ENCODE measurements around the gene PCIF1.
"Not testable (repeated sequence)": the region's sequence is repeated elsewhere in the genome, so short reads cannot be mapped to it uniquely, and the experiment has no call there.

PCIF1 gene

DNA sequence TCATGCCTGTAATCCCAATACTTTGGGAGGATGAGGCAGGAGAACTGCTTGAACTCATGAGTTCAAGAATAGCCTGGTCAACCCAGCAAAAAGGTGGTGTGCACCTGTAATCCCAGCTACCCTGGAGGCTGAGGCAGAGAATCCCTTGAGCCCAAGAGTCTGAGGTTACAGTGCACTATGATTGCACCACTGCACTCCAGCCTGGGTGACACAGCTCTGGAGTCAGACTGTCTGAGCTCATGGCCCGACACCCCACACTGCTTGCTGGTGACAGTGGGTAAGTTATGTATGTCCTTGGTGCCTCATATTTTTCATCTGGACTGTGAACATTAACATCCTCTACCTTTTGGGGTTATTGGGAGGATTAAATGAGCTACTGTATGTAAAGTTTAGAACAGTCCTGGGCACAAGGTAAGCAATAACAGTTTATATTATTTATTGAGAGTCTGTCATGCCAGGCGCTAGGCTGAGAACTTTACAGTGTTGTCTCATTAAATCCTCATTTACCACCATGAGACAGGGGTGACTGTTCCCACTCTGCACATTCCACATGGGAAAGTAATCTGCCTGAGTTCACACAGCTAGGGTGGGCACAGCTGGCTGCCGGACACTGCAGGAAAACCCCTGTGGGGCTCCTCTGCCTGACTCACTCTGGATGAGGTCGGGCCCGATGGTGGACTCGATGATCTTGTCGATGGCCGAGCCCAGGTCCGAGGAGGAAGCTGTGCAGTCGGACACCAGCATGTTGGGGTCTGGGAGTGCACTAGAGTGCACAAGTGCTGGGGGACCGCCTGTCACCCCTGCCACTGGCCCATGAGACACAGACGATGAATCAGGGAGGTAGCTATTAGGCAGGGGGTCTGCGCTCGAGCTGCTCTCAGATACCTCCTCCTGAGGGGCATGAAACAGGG lies 34.6 kb downstream of the PCIF1 start:
- no peak for DNase-seq

DNA sequence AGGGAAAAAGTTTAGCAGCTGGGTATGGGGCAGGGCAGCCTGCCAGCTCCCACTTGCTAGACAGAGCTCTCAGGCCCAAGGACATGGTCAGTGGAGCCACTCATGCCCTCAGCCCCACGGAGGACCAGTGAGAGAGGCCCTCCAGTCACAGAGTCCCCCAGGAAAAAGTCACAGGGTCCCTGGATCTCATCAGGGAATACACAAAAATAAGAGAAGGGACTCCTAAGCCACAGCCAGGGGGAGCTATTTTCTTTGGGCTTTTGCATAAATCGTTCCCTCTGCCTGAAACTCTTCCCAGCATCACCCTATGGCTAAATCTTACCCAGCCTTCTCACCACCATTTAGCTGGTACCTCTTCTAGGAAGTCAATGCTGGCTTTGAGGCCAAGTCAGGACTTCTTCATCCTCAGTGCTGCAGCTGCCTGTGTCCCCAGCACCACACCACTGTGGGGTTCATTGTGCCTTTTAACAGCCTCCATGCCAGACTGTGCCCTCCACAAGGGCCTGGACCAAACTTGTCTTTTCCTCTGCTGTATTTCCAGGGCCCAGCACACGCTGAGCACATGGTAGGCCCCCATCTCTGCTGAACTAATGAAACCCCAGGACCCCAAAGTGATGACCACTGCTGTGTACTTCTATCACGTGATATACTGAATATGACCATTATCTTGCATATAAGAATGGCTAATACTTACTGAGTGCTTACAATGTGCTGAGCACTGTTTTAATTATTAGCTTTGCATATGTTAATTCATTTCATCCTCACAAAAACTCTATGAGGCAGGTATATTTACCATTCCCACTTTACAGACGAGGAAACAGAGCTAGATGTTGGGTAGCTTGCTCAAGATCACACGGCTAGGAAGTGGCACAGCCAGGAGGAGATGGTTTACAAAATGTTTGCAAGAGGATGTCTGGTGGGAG lies 35.5 kb downstream of the PCIF1 start:
- no peak for DNase-seq

DNA sequence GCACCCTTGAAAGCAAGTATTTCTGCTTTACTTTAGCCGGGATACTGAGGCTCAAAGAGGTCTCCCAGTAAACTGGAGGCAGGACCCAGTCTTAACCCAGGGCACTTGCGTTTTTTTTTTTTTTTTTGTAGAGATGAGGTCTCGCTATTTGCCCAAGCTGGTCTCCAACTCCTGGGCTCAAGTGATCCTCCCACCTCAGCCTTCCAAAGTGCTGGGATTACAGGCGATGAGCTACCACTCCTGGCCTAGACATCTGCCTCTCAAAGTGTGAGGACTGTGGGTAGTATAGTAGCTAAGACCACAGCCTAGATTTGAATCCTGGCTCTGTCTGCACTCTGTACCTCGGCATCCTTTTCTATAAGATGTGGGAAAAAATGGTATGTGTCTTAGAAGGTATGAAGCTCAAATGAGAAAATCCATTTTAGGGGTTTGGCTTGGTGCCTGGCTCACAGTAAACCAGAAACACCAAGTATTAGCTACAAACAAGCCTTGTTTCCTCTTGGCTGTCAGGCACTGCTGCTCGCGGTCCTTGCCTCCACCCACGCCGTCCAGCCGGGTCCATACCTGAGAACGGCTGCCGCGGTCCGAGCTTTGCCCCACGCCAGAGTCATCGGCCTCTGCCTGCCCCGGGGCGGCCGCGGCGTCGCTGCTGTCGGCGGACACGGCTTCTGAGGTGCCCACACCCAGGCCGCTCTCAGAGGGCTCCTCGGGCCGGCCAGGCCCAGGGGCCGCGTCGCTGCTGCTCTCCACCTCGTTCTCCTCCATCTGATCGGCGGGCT lies 36.4 kb downstream of the PCIF1 start:
- no peak for DNase-seq

DNA sequence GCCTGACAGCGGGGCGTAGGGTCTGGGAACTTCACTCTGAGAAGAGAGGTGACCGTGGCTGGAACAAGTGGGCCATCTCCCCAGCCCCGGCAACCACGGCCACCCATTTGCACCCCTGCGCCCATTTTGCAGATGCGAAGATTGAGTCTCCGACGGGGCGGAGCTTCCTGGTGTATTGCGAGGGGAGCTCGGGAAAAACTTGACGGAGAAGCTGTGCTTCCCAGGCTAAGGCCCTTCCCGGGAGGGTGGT lies 36.9 kb downstream of the PCIF1 start:
- DNase-seq = no peak

DNA sequence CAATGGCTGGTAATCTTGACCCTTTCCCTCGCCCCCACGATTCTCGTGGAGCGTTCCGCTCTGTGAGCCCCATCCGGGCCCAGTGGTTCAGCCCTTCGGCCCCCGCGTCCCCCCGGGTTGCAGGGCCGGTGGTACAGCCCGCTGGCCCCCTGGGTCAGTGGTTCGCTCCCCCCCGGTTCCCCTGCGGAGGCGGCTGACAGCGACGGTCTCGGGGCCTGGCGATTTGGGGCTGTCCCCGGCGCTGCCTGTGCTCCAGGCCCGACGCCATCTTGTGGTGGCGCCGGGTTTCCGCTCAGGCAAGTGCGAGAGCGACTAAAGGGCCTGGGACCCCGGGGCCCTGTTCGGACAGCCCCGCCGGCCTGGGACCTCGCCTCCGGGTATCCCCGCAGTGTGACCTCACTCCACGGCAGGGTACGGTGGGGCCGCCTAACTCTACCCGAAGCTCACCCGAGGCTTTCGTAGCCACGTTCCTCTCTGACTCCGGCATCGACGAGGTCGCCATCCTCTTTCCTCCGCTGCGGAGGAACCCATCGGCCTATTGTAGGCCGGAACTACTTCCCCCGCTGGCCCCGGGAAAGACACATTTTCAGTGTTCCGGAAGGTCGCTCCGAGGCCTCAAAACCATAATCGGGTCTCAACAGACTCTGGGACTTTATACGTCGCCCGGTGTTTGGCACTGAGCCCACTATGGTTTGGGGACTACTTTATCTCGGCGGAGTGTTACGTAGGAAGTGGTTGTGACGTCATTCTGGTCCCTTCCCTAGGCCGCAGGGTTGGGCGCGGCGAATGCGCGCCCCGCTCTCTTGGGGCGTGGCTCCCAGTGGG lies 37.4 kb downstream of the PCIF1 start, which contains the start of gene ZNF335:
Gene ZNF335 (minus strand): TSS at position 529 of the 825 bp plus-strand sequence. CDS start 793 bp downstream, outside the sequence.
- peak; percentile 88 to 97 for DNase-seq

DNA sequence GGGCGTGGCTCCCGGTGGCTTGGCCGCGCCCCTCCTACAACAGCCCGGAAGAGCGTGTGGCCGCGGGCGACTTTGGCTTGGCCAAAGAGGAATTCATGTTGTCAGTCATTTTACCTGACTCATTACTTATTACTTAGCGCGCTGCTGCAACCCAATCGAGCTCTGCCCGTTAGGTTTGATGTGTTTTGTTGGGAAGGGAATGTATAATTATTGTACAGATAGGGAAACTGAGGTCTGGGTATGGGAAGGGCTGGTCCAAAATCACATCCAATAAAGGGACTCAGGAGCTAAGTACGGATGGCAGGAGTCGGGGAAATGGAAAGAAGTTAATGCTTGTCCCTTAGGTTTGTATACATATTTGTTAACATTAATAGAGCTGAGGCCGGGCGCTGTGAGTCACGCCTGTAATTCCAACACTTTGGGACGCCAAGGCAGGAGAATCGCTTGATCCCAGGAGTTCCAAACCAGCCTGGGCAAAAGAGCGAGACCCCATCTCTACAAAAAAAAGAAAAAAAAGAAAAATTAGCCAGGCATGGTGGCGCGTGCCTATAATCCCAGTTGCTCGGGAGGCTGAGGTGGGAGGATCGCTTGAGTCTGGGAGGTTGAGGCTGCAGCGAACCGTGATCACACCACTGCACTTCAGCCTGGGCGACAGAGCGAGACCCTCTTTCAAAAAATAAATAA lies 38.2 kb downstream of the PCIF1 start:
- no peak for DNase-seq

DNA sequence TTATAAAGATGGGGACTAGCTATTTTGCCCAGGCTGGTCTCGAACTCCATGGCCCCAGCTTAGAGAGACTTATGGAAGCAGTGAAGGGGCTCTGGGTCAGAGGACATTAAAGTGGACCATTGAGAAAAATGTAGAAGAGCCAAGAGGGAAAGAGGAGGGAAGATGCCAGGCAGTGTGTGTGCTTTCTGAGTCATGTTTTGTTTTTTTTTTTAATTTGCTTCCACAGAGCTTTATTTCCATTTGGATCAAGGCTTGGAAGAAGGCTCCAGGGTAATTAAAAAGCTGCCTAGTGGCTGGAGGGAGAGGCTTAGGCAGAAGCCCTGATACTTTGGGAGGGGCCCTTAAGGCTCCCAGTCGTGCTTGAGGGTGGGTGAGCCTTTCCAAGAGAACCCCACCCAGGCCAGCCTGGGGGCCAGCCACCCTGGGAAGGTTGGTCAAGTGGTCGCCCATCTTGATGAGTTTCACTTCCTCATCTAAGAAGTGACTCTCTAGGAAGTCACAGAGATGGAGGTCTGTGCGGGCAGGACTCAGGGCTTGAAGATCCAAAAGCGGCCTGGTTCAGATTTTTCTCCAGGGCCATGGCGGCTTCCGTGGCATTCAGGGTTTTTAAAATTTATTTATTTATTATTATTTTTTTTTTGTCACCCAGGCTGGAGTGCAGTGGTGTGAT lies 40.5 kb downstream of the PCIF1 start:
- no peak for DNase-seq

DNA sequence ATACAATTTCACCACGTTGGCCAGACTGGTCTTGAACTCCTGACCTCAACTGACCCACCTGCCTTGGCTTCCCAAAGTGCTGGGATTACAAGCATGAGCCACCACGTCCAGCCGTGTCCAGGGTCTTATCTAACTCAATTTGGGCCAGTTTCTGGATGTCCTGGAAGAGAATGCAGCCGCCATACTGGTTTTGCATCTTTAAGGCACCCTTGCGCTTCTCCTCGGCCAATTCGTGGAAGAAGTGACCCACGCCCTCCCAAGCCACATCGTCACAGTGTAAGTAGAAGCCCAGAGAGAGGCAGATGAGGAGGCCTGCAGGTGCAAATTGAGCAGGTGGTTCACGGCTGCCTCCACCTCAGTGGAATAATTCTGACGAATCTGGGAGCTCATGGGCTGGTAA lies 41.2 kb downstream of the PCIF1 start:
- DNase-seq = no peak

DNA sequence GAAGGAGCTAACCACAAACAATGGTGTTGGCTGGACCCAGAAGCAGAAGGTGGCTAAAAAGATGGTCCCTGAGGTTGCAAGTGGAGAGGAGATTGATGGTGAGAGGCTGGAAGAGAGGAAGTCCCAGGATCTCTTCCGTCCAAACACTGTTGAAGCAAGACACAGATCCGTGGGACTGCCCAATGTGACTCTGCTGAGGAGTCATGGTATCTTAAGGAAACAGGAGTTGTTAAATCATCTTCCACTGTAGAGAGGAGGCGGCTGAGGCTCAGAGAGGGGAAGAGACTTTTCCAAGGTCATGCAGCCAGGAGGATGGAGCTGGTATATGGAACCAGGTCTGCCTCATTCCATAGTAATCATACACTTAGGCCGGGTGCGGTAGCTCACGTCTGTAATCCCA lies 41.6 kb downstream of the PCIF1 start:
- DNase-seq = no peak

DNA sequence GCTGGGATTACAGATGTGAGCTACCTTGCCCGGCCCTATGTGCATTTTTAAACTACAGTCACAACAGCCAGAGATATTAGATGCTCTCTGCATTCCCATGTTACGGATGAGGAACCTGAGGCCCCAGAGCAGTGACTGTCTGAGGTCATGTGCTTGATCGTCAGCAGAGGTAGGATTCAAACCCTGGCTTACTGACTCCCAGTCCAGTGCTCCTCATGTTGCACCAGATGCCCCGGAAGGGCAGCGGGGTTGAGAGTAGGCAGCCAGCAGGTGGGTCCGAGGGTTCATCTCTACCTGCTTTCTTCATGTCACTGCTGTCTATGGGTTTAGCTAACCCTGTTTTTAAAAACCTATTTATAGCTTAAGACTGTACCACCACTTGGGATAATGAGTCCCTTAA lies 46.8 kb downstream of the PCIF1 start:
- DNase-seq = no peak

DNA sequence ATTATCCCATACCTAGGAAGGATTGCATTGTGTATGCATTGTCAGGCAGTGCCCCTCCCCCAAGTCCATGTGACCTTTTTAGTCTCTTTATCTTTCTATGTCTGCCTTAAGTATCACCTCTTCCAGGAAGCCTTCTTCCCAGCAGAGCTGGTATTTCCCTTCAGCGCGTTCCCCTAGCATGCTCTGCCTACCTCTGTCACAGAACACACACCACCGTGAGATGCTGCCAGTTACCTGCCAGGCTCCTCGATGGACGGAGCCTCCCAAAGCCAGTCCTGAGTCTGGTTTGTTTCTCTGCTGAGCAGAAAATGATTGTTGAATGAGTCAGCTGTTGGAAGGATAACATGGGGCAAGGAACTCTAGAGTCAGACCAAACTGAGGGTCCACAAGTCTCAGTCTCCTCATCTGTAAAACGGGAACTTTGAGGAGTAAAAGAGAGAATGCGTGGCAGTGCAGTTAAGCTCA lies 48.8 kb downstream of the PCIF1 start:
- no peak for DNase-seq

DNA sequence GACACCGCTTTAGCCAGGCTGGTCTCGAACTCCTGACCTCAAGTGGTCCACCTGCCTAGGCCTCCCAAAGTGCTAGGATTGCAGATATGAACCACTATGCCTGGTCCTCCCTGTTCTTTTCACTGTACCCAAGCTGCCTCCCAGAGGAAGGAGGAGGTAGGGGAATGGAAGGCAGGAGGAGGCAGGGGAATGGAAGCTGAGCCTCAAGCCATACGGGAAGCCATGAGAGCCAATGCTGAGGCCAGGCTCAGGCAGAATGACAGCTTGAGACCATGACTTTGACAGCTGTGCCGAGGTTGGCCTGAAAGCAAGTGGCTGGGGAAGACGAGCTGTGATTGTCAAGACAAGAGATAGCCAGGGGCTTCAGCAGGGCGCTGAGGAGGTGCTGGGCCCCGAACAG lies 51.1 kb downstream of the PCIF1 start:
- DNase-seq = no peak

DNA sequence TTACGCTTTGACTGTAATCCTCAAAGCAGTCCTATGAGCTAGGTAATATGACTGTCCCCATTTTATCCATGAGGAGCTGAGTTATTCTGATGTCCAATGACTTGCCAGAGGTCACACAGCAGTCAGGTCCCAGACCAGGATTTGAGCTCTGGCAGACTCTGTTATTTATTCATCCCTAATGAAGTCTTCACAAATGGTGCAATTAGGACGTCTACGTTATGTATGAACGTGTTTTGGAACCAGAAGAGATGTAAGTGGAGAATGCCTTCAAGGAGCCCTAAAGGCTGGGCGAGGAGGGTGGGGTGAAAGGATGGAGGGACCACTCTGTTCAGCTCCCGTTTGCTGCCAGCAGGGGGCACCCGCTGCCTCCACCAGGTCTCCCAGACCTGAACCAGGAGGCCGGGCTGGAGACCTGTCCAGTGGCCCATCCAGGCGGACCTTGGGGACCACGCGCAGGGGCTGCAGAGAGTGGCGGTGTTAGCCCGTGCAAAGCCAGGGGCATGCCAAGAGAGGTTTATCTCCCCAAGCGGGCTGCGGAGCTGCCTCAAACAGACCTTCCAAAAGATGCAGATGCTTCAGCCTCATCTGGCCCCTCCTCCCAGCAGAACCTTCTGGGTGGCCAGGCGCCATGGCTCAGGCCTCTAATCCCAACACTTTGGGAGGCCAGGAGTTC lies 52.8 kb downstream of the PCIF1 start:
- peak; percentile 33 to 43 for DNase-seq

DNA sequence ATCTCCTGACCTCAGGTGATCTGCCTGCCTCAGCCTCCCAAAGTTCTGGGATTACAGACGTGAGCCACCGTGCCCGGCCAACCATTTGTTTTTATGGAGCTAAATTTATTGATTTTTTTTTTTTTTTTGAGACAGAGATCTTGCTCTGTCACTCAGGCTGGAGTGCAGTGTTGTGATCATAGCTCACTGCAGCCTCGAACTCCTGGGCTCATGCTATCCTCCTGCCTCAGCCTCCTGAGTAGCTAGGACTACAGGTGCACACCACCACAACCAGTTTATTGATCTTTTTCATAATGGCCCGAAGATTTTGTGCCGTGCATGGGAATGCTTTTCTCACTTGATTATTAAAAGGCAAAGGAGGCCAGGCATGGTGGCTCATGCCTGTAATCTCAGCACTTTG lies 54.3 kb downstream of the PCIF1 start:
- not testable (repeated sequence) for DNase-seq

DNA sequence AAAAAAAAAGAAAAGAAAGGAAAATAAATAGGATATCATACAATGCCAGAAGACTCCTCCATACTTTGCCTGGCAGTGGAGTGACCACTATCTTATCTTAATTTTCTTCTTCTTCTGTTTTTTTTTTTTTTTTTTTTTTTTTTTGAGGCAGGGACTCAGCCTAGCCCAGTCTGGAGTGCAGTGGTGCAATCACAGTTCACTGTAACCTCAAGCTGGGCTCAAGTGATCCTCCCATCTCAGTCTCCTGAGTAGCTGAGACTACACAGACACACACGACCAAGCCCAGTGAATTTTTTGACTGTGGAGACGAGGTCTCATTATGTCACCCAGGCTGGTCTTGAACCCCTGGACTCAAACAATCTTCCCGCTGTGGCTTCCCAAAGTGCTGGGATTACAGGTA lies 57.1 kb downstream of the PCIF1 start:
- no peak for DNase-seq

DNA sequence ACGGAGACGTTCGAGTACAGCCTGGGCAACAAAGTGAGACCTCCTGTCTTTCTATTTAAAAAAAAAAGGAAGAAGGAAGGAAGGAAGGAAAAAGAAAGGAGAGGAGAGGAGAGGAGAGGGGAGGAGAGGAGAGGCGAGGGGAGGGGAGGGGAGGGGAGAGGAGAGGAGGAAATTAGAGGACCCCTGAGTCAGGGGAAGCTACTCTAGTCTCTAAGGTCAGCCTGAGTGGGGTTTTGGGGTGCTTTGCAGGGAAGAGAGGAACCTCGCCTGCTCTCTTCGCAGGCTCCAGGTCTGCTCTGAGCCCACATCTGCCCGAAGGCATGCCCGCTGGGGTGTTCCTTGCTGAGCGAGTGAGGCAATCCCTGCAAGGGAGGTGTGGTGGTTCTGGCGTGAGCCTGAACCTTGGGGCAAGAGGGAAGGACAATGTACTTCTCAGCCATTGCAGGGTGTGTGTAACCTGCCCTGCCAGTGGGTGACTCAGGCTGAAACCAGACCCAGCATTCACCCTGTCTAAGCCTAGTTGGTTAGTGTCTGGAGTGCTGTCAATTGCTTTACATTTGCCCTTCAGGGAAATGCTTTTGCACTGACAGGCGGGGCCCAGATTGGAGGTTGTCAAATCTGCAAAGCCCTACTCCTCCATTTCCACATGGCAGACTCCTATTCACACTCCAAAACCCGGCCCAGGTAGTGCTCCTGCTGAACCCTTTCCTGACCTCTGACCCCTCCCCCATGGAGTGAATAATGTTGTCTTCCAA lies 58.9 kb downstream of the PCIF1 start:
- no peak for DNase-seq

DNA sequence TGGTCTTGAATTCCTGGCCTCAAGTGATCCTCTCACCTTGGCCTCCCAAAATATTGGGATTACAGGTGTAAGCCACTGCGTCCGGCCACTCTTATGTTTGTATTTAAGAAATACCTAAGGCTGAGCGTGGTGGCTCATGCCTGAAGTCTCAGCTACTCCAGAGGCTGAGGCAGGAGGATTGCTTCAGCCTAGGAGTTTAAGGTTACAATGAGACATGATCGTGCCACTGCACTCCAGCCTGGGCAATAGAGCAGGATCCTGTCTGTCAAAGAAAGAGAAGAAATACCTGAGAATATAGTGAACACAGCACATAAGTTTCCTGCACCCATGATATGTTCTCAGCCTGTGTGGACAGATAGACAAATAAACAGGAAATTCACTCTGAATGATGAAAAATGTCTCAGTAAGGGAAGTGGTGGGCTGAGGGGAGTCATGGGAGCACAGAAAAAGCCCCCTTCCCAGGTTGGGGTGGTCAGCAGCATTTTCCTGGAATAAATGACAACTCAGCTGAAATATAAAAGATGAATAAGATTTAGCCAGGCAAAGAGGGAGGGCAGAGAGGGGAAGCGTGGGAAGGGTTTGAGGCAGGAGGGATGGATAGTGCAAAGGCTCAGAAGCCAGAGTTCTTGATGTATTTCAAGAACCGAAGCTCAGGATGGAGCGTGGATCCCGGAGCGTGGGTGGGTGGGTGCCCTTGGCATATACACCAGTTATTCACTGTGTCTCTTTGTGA lies 60.4 kb downstream of the PCIF1 start:
- DNase-seq = no peak

DNA sequence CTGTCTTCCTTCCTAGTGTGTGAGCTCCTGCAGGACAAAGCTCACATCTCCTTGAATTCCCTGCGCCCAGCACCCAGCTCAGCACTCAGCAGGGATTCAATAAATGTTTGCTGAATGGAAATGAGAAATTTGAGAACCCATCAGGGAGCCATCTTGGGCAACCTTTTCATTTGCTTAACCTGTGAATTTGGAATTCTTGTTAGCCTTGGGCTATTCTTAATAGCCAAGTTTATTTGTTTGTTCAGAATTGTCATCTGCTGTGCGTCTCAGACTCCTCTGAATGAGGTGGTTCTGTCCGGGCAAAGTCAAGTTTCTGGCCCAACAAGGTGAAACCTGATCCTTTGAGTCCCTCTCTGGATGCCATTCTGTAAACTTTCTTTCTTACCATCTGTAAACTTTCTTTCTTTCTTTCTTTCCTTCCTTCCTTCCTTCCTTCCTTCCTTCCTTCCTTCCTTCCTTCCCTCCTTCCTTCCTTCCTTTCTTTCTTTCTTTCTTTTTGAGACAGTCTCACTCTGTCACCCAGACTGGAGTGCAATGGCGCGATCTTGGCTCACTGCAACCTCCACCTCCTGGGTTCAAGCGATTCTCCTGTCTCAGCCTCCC lies 61.1 kb downstream of the PCIF1 start:
- DNase-seq = not testable (repeated sequence)

Data from NCI-H187 (cell line).